ENCODE measurements around the gene WDR6. TPM values are rescaled to one million over a fixed set of nuclear protein-coding genes. Genes with fewer than 3 reads are reported as not detected.

Gene WDR6
- total and polyA plus RNA-seq, 8 donors = 156 to 217 (median 183) TPM

DNA sequence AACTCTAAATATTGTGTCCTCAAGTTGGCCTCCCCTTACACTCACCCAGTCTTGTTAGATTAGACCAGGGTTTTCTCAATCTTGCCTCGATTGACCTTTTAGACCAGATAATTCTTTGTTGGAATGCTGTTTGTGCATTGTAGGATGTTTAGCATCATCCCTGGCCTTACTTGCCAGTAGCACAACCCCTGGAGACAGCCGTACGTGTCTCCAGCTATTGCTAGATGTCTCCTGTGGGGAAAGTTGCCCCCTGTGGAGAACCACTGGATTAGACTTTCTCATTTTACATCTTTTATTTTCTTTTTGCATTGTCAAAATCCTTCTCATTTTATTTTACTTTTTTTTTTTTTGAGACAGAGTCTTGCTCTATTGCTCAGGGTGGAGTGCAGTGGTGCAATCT, 2.2 kb downstream of the WDR6 start:
- Histone ChIP-seq H3K9me3 (no peaks in the 10 kb centered on the region), H3K4me1 (peaks cover 6 to 29% of the 10 kb centered on the region in 2 donors), H3K27me3 (no peaks in the 10 kb centered on the region), H3K4me3 (no peak overlapping the region), H3K27ac (no peak overlapping the region), H3K36me3 (peaks cover 0 to 34% of the 10 kb centered on the region in 2 donors)
- no peak for ATAC-seq
- no peak for DNase-seq
- intact Hi-C loops (cut with DNase I) = no loop called here
- TF ChIP-seq, protein P1, sequence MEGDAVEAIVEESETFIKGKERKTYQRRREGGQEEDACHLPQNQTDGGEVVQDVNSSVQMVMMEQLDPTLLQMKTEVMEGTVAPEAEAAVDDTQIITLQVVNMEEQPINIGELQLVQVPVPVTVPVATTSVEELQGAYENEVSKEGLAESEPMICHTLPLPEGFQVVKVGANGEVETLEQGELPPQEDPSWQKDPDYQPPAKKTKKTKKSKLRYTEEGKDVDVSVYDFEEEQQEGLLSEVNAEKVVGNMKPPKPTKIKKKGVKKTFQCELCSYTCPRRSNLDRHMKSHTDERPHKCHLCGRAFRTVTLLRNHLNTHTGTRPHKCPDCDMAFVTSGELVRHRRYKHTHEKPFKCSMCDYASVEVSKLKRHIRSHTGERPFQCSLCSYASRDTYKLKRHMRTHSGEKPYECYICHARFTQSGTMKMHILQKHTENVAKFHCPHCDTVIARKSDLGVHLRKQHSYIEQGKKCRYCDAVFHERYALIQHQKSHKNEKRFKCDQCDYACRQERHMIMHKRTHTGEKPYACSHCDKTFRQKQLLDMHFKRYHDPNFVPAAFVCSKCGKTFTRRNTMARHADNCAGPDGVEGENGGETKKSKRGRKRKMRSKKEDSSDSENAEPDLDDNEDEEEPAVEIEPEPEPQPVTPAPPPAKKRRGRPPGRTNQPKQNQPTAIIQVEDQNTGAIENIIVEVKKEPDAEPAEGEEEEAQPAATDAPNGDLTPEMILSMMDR (IDR thresholded peaks at IDR 0.05) = no peak

DNA sequence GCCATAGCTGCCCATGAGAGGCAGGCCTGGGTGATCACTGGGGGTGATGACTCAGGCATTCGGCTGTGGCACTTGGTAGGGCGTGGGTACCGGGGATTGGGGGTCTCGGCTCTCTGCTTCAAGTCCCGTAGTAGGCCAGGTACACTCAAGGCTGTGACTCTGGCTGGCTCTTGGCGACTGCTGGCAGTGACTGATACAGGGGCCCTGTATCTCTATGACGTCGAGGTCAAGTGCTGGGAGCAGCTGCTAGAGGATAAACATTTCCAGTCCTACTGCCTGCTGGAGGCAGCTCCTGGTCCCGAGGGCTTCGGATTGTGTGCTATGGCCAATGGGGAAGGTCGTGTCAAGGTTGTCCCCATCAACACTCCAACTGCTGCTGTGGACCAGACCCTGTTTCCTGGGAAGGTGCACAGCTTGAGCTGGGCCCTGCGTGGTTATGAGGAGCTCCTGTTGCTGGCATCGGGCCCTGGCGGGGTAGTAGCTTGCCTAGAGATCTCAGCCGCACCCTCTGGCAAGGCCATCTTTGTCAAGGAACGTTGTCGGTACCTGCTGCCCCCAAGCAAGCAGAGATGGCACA, 5.3 kb downstream of the WDR6 start:
- TF ChIP-seq, protein P1 (IDR thresholded peaks at IDR 0.05) = no peak
- Histone ChIP-seq H3K4me3 (no peak overlapping the region), H3K9me3 (no peaks in the 10 kb centered on the region), H3K27me3 (no peaks in the 10 kb centered on the region), H3K36me3 (peaks cover 0 to 58% of the 10 kb centered on the region in 2 donors), H3K27ac (no peak overlapping the region), H3K4me1 (peaks cover 4 to 27% of the 10 kb centered on the region in 2 donors)
- DNase-seq (no peak), ATAC-seq (no peak)
- intact Hi-C loops (cut with DNase I) = no loop called here

DNA sequence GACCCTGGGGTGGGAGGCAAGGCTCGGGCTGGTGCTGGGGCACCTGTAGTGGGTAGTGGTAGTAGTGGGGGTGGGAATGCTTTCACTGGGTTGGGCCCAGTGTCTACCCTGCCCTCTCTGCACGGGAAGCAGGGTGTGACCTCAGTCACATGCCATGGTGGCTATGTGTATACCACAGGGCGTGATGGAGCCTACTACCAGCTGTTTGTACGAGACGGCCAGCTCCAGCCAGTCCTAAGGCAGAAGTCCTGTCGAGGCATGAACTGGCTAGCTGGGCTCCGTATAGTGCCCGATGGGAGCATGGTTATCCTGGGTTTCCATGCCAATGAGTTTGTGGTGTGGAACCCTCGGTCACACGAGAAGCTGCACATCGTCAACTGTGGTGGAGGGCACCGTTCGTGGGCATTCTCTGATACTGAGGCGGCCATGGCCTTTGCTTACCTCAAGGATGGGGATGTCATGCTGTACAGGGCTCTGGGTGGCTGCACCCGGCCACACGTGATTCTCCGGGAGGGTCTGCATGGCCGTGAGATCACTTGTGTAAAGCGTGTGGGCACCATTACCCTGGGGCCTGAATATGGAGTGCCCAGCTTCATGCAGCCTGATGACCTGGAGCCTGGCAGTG, 6.0 kb downstream of the WDR6 start:
- Histone ChIP-seq H3K36me3 (peaks cover 0 to 58% of the 10 kb centered on the region in 2 donors), H3K27me3 (no peaks in the 10 kb centered on the region), H3K4me3 (no peak overlapping the region), H3K9me3 (no peaks in the 10 kb centered on the region), H3K4me1 (peaks cover 5 to 27% of the 10 kb centered on the region in 2 donors), H3K27ac (no peak overlapping the region)
- intact Hi-C loops (cut with DNase I) = no loop called here
- no peak for DNase-seq
- ATAC-seq = no peak
- TF ChIP-seq, protein P1 (IDR thresholded peaks at IDR 0.05) = no peak

DNA sequence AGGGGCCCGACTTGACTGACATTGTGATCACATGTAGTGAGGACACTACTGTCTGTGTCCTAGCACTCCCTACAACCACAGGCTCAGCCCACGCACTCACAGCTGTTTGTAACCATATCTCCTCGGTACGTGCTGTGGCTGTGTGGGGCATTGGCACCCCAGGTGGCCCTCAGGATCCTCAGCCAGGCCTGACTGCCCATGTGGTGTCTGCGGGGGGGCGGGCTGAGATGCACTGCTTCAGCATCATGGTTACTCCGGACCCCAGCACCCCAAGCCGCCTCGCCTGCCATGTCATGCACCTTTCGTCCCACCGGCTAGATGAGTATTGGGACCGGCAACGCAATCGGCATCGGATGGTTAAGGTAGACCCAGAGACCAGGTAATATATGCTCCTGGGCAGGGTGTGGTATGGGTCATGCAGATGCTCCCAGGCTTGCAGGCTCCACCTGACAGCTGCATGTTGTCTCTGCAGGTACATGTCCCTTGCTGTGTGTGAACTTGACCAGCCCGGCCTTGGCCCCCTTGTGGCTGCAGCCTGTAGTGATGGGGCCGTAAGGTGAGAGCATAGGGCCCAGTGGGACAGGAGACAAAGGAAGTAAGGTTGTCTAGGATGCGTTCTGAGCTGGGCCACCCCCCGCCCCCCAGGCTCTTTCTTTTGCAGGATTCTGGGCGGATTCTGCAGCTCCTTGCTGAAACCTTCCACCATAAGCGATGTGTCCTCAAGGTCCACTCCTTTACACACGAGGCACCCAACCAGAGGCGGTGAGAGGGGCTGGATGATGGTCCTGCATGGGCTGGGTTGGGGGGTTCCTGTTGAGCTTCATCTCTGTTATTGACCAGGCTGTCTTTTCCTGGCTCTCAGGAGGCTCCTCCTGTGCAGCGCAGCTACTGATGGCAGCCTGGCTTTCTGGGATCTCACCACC, 6.8 kb downstream of the WDR6 start:
- intact Hi-C loops (cut with DNase I) = no loop called here
- ATAC-seq = no peak

More for the DNA sequence above, 6.8 kb downstream of the WDR6 start:
- TF ChIP-seq, protein P1 (IDR thresholded peaks at IDR 0.05) = peak; percentile 37 to 54
- no peak overlapping the region for H3K27ac ChIP-seq
- H3K36me3 ChIP-seq = peaks cover 0 to 58% of the 10 kb centered on the region in 2 donors
- H3K9me3 ChIP-seq = no peaks in the 10 kb centered on the region
- H3K4me1 ChIP-seq = peaks cover 8 to 23% of the 10 kb centered on the region in 2 donors
- no peak for DNase-seq
- H3K4me3 ChIP-seq = no peak overlapping the region
- no peaks in the 10 kb centered on the region for H3K27me3 ChIP-seq

Data from left lung (tissue), 10 donors.